ENCODE results near the gene RPTOR.

GRCh38 chr17:80848449-80849102, 303.9 kb downstream of the RPTOR start:
- TF ChIP-seq CTCF (IDR thresholded peaks at IDR 0.05; ENCODE audit: poor library complexity, severe bottlenecking) = no peak
- TF ChIP-seq EZH2 (IDR thresholded peaks at IDR 0.05; ENCODE audit: borderline replicate concordance, insufficient read depth, low read length, poor library complexity, severe bottlenecking) = no peak
- TF ChIP-seq EP300 (conservative IDR thresholded peaks at IDR 0.05; ENCODE audit: poor library complexity, severe bottlenecking) = no peak
